HCEC 1CT (cell line): Measurements from ENCODE around the gene ZNF687.

Source experiments
- DNase-seq: peaks from one replicate; pipeline ENCODE4 v3.0.0-alpha.2; 2017

Gene ZNF687

DNA sequence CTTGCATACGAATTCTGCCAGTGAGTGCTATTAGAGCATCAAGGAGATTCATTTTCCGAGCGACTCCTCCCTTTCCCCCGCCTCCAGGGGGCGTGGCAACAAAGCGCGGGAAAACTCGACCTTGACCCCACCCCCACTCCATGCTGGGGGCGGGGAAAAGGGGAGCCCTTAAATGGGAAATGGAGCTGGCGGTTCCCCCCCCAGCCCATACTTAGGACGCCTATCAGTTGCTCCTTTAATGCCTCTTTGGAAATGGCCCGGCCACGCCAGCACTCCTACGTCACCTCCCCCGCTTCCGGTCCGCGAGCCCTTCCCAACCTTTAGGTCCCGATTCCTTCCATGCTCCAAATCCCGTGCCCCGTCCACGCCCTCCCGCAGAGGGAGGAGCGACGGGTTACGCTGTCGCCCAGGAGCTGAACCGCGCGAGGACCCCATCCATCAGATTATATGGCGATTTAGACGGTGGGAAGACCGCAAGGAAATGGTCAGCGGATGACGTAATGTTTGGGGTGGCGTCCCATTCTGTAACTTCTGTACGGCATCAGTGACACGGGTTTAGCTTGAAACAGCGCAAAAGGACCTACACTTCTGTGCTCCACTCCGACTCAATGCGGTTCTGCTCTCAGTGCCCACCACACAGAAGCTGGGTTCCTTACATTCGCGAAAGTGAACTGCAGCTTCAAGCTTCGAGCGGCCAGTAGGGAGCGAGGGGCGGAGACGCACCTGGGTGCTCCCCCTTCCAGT is 702 bp upstream of the ZNF687 start:
- DNase-seq = peak; percentile 98

DNA sequence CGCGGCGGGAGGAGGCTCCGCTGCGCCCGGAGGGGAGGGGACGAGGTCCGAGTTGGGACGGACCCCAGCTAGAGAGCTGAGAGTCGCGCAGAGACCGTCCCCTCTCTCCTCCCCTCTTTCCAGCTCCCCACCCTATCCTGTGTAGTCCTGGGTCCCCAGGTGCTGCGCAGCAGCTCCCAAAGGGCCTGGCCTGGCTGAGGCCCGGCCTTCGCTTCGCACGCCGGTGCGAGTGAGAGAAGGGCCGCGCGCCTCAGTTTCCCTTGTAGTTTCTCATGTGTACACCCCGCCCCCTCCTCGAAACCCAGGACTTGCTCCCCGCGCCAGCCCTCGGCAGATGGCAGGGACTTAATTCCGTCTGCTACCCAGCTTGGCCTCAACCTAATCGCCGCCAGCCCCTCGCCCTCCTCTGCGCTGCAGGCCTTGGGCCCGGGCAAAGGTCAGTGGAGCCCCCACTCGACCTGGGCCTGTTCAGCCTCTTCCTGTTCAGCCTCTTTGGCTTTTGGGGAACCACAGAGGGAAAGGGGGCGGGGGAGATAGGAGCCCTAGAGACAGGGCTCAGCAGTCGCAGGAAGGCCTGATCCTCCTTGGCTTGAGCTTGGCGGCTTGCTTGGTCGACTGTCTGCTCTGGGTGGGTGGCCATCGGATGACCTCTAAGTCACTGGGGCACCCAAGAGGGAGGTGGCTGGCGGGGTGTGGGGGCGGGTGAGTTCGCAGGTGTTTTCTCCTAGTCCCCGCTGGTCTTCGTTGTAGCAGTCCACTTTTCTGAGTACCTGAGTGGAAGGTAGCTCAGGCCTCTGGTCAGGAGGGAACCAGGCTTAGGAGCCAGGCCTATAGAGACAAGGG is 1.0 kb downstream of the ZNF687 start:
- DNase-seq = no peak

DNA sequence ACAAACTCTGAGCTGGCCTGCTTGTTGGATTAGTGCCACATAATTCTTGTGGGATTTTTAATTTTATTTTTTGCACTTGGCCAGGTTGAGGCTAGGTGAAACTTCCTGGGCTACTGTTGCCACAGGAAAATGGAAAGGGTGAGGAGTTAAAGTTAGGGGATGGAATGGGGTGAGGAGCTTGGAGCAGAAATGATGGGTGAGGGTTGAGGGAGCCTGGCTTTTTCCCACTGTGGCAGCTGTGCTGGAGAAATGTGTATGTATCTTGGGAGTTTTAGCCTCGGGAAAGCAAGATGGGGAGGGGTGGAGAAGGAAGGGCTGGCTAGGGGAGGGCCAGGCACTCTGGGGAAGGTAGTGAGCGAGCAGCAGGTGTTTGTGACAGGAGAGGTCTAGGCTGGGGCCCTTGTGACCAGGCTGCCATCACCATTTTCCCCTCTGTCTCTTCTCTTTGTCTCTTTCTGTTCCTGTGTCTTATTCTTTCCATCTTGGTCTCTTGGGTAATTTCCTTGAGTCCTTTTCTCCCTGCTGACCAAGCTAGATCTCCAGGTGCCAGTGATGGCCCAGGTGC is 2.0 kb downstream of the ZNF687 start:
- no peak for DNase-seq

DNA sequence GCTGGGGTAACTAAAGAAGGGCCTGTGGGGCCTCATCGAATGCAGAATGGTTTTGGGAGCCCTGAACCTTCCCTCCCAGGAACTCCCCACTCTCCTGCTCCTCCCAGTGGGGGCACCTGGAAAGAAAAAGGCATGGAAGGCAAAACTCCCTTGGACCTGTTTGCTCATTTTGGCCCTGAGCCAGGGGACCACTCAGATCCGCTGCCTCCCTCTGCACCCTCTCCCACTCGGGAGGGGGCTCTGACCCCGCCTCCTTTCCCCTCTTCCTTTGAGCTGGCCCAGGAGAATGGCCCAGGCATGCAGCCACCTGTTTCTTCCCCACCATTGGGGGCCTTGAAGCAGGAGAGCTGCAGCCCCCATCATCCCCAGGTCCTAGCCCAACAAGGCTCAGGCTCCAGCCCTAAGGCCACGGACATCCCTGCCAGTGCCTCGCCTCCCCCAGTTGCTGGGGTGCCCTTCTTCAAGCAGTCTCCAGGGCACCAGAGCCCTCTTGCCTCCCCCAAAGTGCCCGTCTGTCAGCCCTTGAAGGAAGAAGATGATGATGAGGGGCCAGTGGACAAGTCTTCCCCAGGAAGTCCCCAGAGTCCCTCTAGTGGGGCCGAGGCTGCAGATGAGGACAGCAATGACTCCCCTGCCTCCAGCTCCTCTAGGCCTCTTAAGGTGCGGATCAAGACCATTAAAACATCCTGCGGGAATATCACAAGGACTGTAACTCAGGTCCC is 4.7 kb downstream of the ZNF687 start:
- no peak for DNase-seq

DNA sequence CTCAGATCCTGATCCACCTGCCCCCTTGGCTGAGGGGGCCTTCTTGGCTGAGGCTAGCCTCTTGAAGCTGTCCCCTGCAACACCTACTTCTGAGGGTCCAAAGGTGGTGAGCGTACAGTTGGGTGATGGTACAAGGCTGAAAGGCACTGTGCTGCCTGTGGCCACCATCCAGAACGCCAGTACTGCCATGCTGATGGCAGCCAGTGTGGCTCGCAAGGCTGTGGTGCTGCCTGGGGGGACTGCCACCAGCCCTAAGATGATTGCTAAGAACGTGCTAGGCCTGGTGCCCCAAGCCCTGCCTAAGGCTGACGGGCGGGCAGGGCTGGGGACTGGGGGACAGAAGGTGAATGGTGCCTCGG is 5.2 kb downstream of the ZNF687 start:
- no peak for DNase-seq

DNA sequence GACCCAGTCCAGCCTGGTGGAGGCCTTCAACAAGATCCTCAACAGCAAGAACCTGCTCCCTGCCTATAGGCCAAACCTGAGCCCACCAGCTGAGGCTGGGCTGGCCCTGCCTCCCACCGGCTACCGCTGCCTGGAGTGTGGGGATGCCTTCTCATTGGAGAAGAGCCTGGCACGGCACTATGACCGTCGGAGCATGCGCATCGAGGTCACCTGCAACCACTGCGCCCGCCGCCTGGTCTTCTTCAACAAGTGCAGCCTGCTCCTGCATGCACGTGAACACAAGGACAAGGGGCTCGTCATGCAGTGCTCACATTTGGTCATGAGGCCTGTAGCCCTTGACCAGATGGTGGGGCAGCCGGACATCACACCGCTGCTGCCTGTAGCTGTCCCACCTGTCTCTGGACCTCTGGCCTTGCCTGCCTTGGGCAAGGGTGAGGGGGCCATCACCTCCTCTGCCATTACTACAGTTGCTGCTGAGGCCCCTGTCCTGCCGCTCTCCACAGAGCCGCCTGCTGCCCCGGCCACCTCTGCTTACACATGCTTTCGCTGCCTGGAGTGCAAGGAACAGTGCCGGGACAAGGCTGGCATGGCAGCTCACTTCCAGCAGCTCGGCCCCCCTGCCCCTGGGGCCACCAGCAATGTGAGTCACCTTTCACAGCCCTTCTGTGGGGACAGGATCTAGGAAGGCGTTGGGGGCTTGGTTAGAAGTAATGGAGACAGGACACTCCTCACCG is 5.8 kb downstream of the ZNF687 start:
- DNase-seq = no peak

DNA sequence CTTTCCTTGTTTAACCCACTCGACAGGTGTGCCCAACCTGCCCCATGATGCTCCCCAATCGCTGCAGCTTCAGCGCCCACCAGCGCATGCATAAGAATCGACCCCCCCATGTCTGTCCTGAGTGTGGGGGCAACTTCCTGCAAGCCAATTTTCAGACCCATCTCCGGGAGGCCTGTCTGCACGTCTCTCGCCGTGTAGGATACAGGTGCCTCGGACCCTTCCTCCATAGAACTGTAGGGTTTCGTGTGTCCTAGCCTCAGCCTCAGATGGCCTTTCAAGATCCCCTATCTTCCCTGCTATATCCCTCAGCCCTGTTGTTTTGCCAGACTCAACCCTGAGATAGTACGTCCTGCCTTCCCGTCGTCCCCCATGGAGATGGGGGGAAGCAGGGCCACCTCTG is 6.4 kb downstream of the ZNF687 start:
- DNase-seq = no peak

DNA sequence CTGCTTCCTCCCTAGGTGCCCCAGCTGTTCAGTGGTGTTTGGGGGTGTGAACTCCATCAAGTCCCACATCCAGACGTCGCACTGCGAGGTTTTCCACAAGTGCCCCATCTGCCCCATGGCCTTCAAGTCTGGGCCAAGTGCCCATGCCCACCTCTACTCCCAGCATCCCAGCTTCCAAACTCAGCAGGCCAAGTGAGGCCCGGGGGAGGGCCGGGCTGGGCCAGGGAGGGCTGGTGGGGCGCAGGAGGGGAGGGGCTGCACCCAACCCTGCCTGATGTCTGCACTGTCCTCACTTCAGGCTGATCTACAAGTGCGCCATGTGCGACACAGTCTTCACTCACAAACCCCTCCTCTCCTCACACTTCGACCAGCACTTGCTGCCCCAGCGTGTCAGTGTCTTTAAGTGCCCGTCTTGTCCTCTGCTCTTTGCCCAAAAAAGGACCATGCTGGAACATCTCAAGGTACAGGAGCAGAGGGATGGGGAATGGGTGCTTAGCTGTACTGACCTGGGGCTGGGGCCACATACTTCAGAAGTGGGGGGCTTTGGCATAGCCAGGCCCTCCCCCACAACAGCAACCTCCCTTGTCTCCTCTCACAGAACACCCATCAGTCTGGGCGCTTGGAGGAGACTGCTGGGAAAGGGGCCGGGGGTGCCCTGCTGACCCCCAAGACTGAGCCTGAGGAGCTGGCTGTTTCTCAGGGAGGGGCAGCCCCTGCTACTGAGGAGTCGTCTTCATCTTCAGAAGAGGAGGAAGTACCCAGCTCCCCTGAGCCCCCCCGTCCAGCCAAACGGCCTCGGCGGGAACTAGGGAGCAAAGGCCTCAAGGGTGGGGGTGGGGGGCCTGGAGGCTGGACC is 7.2 kb downstream of the ZNF687 start:
- DNase-seq = no peak

DNA sequence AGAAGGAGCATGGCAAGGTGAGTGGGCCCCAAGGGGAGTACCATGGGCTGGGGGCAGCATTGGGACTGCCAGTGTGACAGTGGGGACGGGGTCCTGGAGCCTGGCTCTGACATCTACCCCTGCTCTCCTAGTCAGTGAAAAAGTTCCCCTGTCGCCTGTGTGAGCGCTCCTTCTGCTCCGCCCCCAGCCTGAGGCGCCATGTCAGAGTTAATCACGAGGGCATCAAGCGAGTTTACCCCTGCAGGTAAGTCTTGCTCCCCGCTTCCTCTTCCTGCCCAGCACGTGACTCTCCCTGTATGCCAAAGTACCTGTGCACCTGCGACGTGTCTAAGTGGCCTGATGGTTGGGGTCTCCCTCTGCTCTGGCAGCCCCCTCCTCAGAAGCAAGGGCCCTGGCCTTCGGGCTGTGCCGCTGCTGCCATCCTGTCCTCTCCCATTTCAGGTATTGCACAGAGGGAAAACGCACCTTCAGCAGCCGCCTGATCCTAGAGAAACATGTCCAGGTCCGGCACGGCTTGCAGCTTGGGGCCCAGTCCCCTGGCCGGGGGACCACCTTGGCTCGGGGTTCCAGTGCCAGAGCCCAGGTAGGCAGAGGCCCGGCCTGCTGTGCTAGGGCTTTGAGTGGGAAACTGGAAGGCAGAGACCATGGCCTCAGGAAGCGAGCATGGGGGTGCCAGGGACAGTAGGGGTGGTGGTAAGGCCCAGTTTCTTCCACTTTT is 8.1 kb downstream of the ZNF687 start:
- no peak for DNase-seq

DNA sequence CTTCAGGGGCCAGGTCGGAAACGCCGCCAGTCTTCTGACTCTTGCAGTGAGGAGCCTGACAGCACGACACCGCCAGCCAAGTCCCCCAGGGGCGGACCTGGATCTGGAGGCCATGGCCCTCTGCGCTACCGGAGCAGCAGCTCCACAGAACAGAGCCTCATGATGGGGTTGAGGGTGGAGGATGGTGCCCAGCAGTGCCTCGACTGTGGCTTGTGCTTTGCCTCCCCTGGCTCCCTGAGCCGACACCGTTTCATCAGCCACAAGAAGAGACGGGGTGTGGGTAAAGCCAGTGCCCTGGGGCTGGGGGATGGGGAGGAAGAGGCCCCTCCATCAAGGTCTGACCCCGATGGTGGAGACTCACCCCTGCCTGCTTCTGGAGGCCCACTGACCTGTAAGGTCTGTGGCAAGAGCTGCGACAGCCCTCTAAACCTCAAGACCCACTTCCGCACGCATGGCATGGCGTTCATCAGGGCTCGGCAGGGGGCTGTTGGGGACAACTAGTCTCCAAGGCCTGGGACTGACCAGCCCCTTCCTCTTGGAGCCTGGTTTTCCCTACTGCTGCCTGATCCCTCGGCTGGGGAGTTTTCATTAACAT is 8.7 kb downstream of the ZNF687 start:
- DNase-seq = no peak

DNA sequence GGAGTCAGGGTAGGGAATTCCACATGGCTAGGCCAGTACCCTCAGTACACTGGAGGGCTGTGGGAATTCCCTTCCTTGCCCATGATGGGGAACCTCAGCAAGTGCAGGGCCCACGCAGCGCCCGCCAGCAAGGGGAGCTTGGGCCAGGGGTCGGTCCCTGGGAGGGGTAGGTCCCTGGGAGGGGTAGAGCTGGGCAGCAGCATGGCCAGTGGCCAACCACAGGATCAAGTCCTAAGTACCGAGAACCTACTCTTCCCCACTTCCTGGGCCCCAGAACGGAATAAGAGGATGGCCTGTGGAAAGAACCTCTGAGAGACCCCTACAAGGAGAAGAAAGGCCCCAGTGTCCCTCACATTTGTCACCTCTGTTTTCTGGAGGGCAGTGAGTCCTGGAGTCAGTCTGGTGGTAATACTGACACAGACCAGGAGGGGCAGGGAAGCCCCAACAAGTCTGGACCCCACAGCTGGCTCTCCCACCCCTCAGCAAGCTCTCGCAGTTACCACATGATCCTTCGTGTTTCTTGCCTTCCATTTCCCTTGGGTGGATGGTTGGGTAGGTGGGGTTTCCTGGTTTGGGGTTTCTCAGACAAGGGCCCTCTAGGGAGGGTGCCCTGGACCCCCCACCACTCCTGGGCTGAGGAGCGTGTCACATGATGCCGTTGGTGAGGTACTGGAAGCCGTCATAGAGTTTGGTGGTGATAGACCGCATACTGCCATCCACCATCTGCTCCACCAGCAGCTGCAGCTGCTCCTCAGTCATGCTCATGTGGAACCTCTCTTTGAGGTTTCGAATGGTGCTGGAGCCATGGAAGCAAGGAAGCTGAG is 10.3 kb downstream of the ZNF687 start:
- DNase-seq = no peak

DNA sequence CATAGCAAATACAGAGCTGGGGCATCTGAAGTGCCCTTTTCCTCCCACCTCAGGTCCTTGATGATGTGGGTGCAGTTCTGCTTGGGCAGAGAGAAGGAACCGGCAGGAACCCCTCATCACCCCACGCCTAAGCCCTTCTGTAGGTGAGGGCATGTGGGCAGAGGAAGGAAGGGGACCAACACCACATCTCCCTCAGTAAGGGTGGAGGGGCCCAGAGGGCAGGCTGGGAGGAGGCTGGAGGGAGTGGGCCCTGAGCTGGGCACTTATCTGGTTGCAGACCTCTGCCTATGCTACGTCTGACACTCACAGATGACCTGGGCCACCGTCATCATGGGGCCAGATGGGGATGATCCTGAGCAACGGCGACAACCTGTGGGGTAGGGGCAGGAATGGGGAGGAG is 11.0 kb downstream of the ZNF687 start:
- no peak for DNase-seq

DNA sequence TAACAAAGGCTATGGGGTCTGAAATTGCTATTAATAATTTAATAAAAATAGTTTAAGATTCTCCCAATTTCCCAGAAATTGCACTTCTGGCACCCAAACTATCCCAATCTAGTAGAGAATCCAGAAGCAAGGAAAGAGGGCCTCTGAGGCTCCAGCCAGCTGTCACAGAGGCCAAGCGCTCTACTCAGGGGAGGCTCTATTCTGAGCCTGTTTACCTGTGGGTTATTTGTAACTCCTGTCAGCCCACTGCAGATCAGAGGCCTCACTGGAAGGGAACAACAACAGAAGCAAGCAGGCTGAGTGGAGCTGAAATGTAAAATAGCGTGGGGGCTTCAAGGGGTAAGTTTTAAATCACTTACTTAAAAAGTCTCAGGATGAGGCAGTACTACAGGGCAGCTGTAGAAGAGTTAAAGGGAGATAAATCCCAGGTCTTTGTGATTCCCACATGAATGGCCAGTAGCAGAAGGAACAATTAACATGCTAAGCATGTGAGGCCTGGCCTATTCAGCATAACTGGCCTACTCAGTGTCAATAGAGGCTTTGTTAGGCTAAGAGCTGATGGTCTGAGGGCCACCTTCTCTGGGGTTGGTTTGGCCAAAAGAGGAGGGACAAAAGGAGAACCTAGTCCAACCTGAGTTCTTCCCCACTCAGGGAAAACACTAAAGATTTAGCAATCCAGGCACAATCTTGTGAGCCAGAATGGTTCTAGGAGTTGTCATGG is 12.8 kb downstream of the ZNF687 start:
- DNase-seq = no peak

DNA sequence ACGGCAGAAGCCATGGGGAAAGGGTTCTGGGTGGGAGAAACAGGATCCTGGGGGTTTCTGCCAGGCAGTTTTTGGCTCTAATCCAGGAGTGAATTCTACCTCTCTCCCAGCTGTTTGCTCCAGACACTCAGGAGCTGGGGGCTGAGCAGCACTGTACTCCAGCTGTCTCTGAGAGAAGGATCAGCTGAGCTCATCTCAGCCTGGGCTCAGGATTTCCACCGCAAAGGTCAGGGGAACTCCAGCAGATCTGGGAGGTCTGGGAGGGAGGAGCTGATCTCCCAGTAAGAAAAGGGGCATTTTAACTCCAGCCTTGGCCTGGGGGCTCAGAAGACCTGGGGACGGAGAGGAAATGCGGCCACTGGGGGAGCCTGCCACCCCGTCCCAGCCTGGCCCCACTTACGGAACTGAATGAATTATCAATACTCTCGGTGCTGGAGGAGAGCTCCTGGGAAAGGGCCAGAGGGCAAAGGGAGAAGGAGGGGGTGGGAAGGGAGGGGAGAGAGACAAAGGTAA is 27.8 kb downstream of the ZNF687 start:
- DNase-seq = peak; percentile 41

DNA sequence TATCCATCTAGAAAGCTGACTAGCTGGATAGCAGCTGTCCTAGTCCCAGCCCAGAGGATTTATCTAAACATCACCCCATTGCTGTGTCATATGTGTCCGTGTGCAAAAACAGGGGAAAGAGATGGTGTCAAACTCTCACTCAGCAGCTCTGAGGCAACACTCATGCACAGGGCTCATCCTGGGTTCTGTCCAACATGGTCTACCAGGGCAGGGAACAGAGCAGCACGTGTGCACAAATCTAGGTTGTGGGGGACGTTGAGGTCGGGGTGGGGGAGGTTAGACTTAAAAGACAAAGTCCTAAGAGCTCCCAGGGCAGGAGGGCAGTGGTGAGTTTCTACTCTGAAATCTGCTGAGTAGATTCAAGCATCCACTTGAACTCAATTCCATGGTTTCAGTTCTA is 28.9 kb downstream of the ZNF687 start:
- DNase-seq = peak; percentile 40

DNA sequence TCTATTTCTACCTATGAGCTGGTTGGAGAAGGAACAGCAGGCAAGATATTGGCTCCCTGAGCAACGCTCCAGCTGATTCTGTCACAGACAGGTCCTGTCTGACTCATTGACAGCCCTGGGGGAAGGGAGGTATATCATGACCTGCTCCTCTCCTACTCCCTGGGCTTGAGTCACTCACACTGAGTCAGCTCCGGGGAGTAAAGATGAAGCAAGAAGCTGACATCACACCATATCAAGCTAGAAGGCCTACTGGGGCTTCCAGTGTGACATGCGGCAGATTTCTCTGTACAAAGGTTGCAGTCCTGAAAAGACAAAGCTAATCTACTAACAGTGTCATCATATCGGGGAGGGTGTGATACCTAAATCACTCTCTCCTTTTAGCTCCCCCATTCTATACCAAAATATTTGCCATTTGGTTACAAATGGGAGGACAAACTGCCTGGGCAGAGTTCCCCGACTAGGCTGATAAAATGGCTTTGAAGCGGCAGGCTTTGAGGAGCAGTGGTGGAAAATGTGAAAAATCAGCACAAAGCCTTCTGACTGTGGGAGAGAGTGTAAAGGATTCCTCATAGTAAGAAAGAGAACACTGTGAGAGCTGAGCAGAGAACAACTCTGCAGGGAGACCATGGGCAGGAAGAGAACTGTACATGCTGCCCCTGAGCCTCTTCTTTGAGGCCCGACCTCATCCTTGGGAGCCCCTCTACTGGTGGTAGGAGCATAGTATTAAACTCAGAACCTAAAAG is 29.7 kb downstream of the ZNF687 start:
- peak; percentile 100 for DNase-seq

DNA sequence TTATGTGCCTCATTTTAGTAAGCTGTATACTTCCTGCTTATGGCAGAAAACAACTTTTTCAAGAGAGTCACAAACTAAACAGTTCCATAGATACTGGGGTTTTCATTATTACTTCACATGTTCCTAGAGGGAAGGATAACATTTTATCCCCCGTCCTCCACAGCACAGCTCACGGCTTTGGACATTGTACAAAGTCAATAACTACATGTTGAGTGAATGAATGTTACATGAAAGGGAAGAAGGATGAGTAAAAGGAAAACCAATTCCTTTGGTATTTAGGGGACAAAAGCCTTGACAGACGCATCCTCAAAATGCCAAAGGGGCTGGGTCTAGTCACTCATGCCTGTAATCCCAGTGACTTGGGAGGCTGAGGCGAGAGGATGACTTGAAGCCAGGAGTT is 30.3 kb downstream of the ZNF687 start:
- DNase-seq = no peak

DNA sequence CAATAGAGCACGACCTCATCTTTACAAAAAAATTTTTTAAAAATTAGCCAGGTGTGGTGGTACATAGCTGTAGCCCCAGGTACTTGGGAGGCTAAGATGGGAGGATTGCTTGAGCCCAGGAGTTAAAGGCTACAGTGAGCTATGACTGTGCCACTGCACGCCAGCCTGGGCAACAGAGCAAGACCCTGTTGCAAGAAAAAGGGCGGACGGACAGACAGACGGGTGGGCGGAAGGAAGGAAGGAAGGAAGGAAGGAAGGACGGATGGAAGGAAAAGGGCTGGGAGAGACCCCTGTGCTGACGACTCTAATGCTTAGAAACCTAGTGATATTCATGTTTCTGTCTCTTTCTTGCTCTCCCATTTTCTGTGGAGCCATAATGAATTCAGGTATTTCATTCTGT is 30.7 kb downstream of the ZNF687 start:
- DNase-seq = no peak
